NOMO-1 (cell line): Measurements from ENCODE around the gene BBX.

Source experiments
- DNase-seq, 2 experiments: peaks; one replicate each; lab custom pipeline; 2025; ENCODE audit not compliant: unreplicated experiment in 2 of 2; lab: John Stamatoyannopoulos, UW

The BBX gene

DNA sequence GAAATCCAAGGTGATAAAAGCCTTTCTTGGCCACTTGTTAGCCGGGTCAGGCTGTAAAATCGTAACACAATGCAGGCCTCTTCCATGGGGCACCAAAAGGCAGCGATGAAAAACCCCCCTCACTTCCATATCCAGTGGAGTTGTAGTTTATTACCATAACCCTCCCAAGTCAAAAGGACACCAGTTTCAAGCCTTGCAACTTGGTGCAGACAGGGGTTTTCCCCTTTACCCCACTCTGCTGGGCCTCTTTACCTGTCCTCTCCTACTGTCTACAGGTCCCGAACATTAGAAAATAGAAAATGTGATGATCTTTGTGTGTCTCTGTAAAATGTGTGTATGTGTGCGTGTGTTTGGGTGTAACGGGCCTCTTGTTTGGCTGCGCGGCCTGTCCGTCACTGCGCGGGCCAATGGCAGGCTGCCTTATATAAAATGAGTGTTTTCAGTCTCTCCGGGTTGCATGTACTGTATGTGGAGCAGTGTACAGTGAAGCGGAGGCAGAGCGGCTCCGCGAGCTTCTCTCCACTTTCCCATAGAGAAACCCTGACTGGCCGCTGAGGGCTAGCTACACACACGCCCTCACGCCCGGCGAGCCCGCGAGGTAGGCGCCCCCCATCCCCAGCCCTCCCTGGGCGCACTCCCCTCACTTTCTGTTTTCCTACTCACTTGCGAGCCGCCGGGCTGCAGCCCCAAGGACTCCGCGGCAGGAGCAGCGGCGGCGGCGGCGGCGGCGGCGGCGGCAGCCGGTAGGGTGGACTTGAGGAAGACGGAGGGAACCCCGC lies at the start of gene BBX:
Gene BBX, plus strand, starts transcription at position 453 of the 779 bp plus-strand sequence. CDS start 187,499 bp downstream, outside the sequence.
- peak; percentile 80 for DNase-seq

DNA sequence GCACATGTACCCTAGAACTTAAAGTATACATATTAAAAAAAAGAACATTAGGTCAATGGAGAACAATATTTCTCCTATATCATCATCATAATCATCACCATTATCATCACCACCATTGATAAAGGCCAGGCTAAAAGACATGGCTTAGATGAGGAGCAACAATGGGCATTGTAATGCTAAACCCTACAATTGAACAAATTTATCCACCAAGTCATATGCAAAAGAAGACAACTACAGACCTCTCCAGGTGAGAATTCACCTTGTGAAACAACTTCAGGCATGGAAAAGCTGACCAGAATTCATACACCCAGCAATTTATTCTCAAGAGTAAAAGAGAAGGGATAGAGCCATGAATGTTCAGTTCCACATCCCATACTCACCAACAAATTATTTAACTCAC lies 46.3 kb upstream of the BBX start:
- DNase-seq = no peak

DNA sequence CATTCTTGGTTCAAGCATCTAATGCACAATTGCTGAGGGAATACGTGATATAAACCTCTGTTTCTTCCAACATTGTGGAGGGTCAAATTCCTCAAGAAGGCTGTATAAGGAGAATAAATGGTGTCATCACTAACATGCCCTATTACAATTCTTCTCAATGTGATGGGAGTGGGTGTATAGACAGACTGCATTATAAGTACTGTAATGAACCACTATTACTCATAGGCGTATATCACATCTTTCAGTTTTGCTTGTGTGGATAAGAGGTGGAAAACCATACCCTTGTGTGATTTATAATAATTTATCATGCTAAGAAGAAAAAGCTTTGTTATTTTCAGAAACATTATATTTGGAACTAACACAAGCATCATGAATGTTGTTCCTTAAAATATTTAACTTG lies 35.3 kb upstream of the BBX start:
- DNase-seq = no peak

DNA sequence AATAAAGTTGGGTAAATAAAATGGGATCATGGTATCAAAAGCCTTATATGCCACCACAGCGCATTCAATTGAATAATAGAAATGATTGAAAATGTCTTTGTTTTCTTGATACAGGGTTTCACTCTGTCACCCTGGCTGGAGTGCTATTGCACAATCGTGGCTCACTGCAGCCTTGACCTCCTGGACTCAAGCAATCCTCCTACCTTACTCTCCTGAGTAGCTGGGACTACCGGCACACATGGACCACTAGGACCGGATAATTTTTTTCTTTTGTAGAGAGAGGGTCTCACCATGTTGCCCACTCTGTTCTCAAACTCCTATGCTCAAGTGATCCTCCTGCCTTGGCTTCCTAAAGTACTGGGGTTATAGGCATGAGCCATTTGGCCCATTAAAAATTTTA lies 33.8 kb upstream of the BBX start:
- no peak for DNase-seq

DNA sequence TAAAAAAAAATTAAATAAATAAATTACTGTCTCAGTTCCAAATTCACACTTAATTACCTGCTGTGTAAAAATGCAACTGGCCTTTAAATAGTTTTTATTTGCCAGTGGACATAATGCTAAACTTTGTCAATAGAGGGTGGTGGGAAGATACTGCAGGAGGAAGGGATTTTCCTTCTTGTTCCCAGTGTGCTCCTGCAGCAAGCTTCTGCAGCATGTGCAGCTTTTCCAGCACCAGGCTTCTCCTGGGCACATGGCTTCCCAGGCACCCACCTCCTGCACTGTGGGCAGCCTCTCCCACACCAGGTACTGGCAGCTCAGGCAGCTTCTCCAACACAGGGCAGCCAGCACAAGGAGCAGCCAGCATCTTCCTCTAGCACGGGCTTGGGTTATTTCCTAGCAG lies 29.6 kb upstream of the BBX start:
- DNase-seq = no peak

DNA sequence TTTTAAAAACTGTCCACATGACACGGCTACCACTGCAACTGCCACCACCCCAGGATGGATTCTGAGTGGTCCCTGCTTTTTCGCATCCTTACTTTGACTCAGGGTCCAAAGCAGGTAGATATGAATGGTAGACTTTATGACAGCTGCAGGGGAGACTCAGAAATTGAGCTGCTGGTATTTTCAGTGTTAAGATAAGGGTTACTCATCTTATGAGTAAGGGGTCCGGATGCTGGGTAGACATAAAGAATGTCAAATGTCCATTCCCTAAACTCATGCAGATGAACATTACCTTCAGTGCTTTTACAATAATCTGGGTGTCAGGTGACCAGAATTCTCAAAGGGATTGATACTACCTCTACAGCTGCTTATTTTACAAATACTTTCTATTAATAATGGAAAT lies 25.9 kb upstream of the BBX start:
- DNase-seq = no peak

DNA sequence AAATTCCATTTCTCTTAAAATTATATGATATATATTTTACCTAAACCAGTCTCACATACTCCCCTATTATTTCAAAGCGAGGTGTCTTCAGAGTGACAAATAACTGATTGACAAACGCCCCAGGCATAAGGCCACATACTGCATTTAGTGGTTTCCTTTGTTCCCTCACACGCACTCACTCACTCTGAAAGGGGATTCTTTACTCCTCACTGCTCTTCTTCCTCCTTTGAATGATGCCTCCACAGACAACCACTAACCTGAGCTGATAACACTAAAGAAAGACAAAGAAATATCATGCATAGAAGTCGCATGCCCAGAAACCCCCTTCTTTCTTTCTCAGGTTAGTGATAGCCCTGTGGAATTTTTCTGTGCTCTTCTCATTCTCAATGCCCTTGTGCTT lies 24.1 kb upstream of the BBX start:
- no peak for DNase-seq

DNA sequence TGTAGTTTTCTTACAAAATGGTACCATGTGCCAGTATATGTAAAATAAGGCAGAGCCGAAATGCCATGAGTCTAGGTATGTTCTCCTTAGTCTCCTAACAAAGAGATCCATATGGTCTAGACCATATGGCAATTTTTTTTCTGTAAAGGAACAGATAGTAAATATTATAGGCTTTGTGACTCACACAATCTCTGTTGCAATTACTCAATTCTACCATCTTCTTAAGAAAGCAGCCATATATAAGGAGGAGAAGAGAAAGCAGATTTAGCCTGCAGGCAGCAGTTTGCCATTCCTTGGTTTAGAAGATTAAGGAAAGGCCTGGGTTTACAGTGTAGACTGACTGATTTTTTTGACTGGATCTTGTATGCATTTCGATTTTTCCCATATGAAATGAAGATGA lies 16.3 kb upstream of the BBX start:
- DNase-seq = peak in 1 of 2 experiments; percentile 28

DNA sequence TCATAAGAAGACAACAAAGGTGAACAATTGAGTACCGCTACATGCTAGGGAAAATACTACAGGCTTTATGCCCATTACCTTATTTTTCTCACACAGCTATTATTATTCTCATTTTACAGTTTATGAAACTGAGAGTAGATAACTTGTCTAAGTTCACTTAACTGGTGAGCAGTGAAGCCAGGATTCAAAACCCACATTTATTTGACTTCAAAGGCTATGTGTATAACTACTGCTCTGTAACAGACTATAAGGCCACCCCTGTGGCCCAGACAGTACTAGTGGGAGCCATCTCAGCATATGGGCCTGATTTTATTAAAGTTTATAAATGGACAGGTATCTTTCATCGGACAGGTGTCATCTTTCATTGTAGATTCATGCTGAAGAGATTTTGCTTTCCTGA lies 14.4 kb upstream of the BBX start:
- no peak for DNase-seq

DNA sequence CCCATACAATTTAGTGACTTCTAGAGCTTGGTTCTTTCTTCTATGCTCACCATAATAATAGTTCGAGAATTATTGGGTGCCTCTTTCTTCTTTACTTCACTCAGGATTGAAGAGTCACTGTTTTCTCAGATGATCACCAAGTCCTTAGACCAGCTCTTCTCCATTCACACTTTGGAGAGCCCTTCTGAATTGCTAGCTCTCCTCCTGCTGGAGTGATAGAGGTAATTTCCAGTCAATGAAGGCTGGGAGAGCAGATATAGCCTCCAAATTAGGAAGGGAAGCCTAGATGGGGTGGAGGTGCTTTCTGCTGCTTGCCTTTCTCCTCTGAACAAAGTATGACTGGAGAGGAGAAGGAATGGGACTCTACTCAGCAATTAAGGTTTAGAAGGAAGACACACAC lies 10.7 kb upstream of the BBX start:
- DNase-seq = no peak

DNA sequence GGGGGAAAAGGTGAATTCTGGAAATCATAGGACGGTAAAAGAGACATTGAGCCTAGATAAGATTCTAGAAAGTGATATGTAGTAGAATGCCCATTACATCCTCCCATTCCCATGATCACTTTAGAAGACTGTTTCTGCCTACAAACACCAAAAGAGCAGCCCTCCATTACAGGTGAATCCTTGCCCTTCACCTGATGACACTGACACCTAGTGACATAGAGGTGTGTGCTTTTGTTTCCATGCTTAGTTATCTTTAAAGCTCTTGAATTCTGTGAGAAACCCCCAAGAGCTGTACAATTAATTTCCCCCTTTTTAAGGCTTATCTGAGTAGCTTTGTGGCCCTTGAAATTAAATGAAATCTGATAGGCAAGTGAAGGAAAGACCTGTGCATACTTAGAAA lies 8.3 kb upstream of the BBX start:
- DNase-seq = no peak

DNA sequence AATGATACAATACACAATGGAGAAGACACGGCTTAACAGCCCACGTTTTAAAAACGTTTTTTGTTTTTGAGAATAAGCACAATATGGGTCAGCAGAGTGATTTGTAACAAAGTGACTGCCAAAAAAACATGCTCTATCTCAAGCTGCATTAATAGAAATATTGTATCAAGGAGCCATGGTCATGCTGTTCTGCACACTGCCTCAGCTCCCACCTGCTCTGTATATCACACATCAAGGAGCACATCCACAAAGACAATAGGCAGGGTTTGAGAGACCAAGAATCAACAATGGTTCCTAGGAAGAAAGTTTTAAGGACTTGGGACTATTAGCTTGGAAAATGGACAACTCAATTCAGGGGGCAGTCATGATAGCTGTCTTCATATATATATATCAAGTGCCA lies 6.3 kb upstream of the BBX start:
- DNase-seq = no peak

DNA sequence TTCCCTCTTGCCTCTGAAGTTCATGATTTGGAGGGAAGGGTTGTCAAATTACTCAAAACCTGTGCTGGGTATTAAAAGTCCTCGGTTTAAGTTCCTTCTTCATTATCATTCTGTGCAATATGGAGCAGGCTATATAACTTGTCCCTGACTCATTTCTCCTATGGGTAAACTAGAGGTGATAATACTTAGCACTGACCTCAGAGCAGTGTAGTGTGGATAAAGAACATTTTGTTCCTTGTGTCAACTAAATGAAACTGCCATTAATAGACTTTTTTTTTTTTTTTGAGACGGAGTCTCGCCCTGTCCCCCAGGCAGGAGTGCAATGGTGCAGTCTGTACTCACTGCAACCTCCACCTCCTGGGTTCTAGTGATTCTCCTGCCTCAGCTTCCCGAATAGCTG lies 2.2 kb upstream of the BBX start:
- no peak for DNase-seq

DNA sequence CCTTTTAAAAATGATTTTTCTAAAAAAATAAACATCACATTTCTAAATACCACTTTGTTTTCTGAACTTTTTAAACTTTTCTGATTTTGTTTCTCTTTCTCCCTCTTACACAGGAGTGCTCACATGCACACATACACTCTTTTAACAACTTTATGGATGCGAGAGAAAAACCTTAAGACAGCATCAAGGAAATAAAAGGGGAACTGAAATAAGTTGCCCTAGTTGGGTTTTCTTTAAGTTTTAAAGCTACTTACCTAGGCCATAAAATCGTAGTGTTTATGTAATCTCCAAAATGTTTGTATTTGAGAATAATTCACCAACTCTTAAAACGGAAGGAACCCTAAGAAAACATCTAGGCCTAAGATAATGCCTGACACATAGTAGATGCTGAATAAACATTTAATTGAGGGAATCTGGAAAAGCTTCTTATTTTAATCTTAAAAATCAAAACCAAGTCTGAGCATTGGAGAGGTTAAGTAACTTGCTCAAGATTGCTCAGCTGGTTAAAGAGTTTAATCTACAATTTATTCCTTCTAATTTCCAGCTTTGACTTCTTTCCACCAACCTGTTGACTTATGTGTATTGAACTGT lies 1.2 kb upstream of the BBX start:
- peak in 1 of 2 experiments; percentile 21 for DNase-seq

DNA sequence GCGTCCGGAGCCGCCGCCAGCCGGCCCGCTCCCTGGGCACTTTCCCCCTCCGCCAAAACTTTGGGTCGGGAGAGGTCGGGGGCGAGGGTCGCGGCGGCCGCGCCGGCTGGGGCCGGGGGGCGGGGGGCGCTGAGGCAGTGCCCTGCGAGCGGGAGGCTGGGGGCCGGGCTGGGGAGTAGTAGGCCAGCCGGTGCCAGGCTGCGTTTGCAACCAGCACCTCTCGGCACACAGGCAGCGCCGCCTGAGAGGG lies 452 bp downstream of the BBX start:
- DNase-seq = no peak

DNA sequence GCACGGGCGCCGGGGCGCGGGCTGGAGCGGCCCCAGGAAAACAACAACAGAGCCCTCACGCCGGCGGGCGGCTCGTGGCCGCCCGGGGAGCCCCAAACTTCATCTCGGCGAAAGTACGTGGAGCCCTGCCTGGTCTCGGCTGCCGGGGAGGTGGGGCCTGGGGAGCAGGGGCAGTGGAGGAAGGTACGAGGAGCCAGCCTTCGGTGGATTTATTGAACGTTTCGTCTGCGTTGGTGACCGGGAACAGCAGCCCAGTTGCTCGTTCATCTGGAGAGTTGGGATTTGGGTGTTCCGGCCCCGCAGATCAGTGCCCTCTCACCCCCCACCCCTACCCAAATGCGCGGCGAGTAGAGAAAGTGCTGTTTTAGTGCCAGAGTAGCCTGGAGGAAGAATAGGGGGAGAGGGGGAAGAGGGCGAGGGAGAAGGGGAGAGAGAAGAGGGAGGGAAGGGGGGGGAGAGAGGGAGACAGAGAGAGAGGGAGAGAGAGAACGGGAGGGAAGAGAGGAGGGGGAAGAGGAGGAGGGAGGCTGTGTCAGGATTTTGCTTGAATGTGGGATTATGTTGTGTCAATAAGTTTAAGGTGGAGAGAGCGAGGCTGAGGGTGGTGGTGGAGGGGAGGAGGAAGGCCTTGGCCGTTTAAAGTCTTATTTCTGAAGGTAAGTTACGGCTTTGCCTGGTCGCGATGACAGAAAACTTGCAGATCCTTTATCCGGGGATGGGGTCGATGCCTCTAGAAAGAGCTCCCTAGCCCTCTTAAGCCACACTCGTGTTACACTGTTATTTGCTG lies 970 bp downstream of the BBX start:
- DNase-seq = no peak

DNA sequence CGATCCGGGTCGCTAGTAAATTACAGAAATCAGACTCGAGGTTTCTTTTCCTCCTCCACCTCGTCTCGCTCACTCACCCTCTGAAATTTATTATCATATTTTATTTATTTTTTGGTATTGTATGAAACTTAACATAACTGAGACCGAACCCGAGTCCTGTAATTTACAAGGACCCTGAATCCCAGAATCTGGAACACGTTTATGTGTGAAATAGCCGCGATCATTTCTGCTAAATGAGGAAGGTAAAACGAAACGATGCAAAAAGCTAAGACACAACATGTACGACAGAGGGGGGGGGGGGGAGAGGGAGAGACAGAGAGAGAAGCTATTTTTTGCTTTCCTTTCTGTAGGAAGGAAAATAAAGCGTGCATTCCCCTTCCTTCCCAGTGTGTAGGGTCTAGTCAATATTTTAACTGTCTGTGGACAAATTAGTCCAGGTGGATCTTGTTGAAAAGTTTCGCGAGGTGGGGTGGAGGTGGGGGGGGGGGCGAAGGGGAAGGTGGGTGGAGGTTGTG lies 1.6 kb downstream of the BBX start:
- DNase-seq = peak in 1 of 2 experiments; percentile 41

DNA sequence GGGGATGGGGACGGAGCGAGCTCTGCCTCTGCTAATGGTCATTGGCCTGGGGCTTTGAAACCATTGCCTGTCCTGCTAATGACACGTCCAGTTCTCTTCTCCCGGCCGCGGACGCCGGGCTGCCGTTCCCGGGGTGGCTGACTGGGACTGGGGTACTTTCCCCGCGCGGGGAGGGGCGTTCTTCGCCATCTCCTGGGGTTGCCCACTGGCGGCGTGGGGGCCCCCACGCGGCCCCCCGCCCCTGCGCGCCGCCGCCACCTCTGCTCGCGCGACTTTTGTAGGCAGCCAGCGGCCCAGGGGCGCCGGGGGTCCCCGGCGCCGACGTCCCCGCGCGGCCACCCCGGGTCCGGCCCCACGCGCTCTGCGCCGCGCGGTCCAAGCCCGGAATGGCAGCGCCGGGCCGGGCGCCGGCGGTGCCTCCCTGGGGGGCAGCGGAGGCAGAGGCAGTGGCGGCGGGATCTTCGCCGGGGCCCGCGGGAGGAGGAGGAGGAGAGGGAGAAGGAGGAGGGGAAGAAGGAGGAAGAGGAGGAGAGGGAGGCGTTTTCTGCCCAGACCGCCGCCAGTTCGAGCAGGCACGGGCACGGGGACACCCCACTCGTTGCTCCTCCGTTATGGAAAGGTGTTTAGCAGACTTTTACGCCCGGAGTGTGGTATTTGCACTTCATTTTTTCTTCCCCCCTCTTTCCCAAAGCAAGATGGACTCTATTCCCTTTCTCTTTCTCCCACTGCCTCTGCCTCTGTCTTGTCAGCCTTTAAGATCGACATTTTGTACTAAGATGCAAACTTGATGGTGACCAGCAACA lies 2.3 kb downstream of the BBX start:
- DNase-seq = no peak

DNA sequence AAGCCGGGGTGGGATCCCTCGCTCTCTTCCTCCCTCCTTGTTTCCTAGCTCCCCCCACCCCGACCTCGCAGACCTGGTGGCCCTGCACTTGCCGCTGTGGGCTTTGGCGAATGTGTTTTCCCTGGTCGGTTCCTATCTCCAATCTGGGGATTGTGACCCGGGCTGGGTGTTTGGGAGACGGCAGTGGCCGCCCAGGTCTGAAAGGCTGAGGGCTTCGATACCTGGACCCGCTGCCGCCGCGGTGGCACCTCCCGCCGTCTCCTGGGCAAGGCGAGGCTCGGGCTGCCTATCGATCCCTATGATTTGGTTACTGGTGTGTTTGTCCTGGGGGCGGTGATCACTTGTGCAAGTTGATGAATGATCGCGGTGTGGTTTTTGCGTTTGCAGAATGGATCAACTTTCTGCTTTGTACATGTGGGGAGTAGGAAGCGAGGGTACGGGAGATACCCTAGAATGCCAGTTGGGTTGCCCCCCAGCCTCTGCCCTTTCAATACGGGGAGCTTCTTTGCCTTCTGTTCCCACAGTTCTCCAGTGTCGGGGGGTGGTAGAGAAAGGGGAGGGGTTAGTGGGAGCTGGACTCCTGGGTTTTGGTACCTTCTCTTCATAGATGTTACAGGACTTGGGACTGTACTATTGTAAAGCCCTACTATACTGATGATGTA lies 3.0 kb downstream of the BBX start:
- DNase-seq = no peak

DNA sequence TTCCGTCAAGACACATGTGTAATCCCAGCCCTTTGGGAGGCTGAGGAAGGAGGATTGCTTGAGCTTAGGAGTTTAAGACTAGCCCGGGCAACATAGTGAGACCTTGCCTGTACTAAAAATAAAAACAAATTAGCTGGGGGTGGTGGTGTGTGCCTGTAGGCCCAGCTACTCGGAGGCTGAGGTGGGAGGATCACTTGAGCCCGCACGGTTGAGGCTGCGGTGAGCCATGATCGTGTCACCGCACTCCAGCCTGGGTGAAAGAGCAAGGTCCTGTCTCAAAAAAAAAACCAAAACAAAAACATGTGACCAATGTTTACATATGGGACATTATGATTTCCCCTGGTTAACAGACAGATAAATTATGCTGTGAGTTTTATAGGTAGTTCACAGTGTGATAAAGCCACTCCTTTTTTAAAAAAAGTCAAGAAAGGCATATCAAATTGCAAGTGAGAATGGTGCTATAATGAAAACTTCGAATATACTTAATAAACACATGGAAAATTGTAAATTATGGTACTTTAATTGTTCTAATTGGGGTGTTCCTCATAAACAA lies 9.2 kb downstream of the BBX start:
- DNase-seq = no peak
